SK-N-SH (cell line): ENCODE data around the gene GGTLC2. TPM values are rescaled to one million over a fixed set of nuclear protein-coding genes. Genes with fewer than 3 reads are reported as not detected.
"Not testable (repeated sequence)": the region's sequence is repeated elsewhere in the genome, so short reads cannot be mapped to it uniquely, and the experiment has no call there.

Experiments used
- CTCF ChIA-PET: fragments of 300-600, 350-600 bp; formaldehyde crosslinking; extraction: SDS; loops from one replicate; lab custom pipeline; 2021; lab: Yijun Ruan, JAX
- POLR2A ChIA-PET: fragments of 350-600 bp; sonication (Branson Sonifier 250); formaldehyde crosslinking; extraction: SDS; loops from one replicate; lab custom pipeline; 2020; ENCODE audit warnings: antibody characterized with exemption, inconsistent platforms; lab: Yijun Ruan, JAX
- DNase-seq: peaks from one replicate; pipeline ENCODE4 v3.0.0; 2012
- H2AFZ ChIP-seq: fragments of 200-600 bp; sonication (generic); 2 replicates; pipeline ENCODE4 v1.8.1; 2016; ENCODE audit warnings: antibody characterized with exemption, mild to moderate bottlenecking, low read depth
- H3F3A ChIP-seq: fragments of 200-600 bp; sonication (generic); replicated peaks from 2 replicates; pipeline ENCODE3; 2016; ENCODE audit warnings: antibody characterized with exemption, mild to moderate bottlenecking; ENCODE audit not compliant: insufficient read depth
- H3K27ac ChIP-seq, 2 experiments: fragments of 200-500 bp in 1 of 2; fragments of 200-600 bp in 1 of 2; sonication (Bioruptor generic) in 1 of 2; sonication (generic), shearing (Covaris generic) in 1 of 2; 2 replicates each; pipeline versions ENCODE4 v1.5.1 to v1.6.1; 2014 to 2016; ENCODE audit warnings: low read depth in 2 of 2, inconsistent platforms in 1 of 2, low read length in 1 of 2, mild to moderate bottlenecking in 1 of 2, mixed read lengths in 1 of 2
- H3K27me3 ChIP-seq: fragments of 200-600 bp; sonication (generic), shearing (Covaris generic); 2 replicates; pipeline ENCODE4 v1.6.1; 2016; ENCODE audit warnings: mixed run types; ENCODE audit not compliant: insufficient read depth
- H3K36me3 ChIP-seq, 2 experiments: fragments of 200-500 bp in 1 of 2; fragments of 200-600 bp in 1 of 2; sonication (Bioruptor generic) in 1 of 2; sonication (generic) in 1 of 2; replicated peaks in 1 of 2; 2 replicates each; pipeline versions ENCODE3 to v1.5.1; 2014 to 2016; ENCODE audit warnings: low read length in 1 of 2, mild to moderate bottlenecking in 1 of 2; ENCODE audit not compliant: insufficient read depth in 2 of 2, control insufficient read depth in 1 of 2
- H3K4me1 ChIP-seq, 2 experiments: fragments of 200-500 bp in 1 of 2; fragments of 200-600 bp in 1 of 2; sonication (Bioruptor generic) in 1 of 2; sonication (generic), shearing (Covaris generic) in 1 of 2; 2 replicates each; pipeline versions ENCODE4 v1.5.1 to v1.6.1; 2014 to 2016; ENCODE audit warnings: low read depth in 1 of 2, low read length in 1 of 2, mixed run types in 1 of 2; ENCODE audit not compliant: insufficient read depth in 2 of 2, control insufficient read depth in 1 of 2
- H3K4me2 ChIP-seq: fragments of 200-600 bp; sonication (generic), shearing (Covaris generic); 2 replicates; pipeline ENCODE4 v1.6.1; 2017; ENCODE audit warnings: mixed run types
- H3K4me3 ChIP-seq, 2 experiments: fragments of 200-500 bp in 1 of 2; fragments of 200-600 bp in 1 of 2; sonication (Bioruptor generic) in 1 of 2; sonication (generic), shearing (Covaris generic) in 1 of 2; 2 replicates each; pipeline versions ENCODE4 v1.5.1 to v1.8.1; 2014 to 2016; ENCODE audit warnings: low read depth in 2 of 2, inconsistent platforms in 1 of 2, low read length in 1 of 2, mild to moderate bottlenecking in 1 of 2, mixed read lengths in 1 of 2, moderate library complexity in 1 of 2
- H3K79me2 ChIP-seq: fragments of 200-600 bp; sonication (generic); 2 replicates; pipeline ENCODE4 v1.8.1; 2017; ENCODE audit warnings: mild to moderate bottlenecking; ENCODE audit not compliant: insufficient read depth
- H3K9ac ChIP-seq: fragments of 200-600 bp; sonication (generic); 2 replicates; pipeline ENCODE4 v1.6.1; 2017; ENCODE audit warnings: mixed run types
- H3K9me2 ChIP-seq: fragments of 200-600 bp; sonication (generic); 2 replicates; pipeline ENCODE4 v1.6.1; 2017; ENCODE audit warnings: mixed run types
- H3K9me3 ChIP-seq: fragments of 200-600 bp; sonication (generic); 2 replicates; pipeline ENCODE4 v1.6.1; 2017; ENCODE audit warnings: mixed run types, mild to moderate bottlenecking, moderate library complexity
- H4K20me1 ChIP-seq: fragments of 200-600 bp; sonication (generic); 2 replicates; pipeline ENCODE4 v1.6.1; 2017; ENCODE audit warnings: mild to moderate bottlenecking, mixed run types; ENCODE audit not compliant: insufficient read depth
- WGBS: methylation state at CpG from one replicate; pipeline ENCODE4 v1.1.6; 2017; ENCODE audit warnings: low lambda C conversion rate; 5-methylcytosine and 5-hydroxymethylcytosine counted together
- polyA plus RNA-seq, 3 experiments: library from polyadenylated mRNA; depleted of rRNA; stranded (reverse); fragments of >200 nt; gene quantifications; 2 replicates each; pipeline ENCODE4 v1.2.3, GENCODE V29; 2012
- TF ChIP-seq, protein P1 (sequence below): fragments of 200-600 bp; sonication (generic); IDR thresholded peaks from 2 replicates; pipeline ENCODE4 v1.6.1; 2017; ENCODE audit warnings: antibody characterized with exemption, mild to moderate bottlenecking, moderate library complexity

The GGTLC2 gene
- polyA plus RNA-seq, 1 of the 3 experiments (the other 2 are of a cell fraction), result not detected

DNA sequence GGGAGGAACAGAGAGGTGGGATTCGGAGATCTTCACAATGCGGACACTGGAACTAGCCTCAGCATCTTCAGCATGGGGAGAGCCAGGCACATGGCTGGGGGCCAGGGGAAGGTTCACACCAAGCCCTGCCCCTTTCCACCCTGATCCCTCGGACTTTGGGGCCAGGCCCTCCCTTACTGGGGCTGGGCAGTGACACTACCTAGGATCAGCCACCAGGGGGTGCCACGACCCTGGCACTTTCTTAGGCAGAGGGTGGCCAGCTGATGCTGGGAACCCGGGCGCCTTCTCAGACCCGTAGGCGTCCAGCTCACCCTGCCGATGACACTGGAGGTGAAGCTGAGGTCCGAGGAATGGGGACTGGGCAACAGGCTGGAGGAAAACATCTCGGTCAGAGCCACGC lies 3.5 kb downstream of the GGTLC2 start:
- H3K27ac ChIP-seq, H3K4me1 ChIP-seq, H3K9ac ChIP-seq, POLR2A ChIA-PET, H3F3A ChIP-seq, H3K4me2 ChIP-seq, H3K79me2 ChIP-seq, H2AFZ ChIP-seq, CTCF ChIA-PET, H3K9me2 ChIP-seq, DNase-seq, H3K27me3 ChIP-seq, H3K36me3 ChIP-seq, H4K20me1 ChIP-seq, H3K4me3 ChIP-seq, H3K9me3 ChIP-seq: not testable (repeated sequence)
- TF ChIP-seq, protein P1, sequence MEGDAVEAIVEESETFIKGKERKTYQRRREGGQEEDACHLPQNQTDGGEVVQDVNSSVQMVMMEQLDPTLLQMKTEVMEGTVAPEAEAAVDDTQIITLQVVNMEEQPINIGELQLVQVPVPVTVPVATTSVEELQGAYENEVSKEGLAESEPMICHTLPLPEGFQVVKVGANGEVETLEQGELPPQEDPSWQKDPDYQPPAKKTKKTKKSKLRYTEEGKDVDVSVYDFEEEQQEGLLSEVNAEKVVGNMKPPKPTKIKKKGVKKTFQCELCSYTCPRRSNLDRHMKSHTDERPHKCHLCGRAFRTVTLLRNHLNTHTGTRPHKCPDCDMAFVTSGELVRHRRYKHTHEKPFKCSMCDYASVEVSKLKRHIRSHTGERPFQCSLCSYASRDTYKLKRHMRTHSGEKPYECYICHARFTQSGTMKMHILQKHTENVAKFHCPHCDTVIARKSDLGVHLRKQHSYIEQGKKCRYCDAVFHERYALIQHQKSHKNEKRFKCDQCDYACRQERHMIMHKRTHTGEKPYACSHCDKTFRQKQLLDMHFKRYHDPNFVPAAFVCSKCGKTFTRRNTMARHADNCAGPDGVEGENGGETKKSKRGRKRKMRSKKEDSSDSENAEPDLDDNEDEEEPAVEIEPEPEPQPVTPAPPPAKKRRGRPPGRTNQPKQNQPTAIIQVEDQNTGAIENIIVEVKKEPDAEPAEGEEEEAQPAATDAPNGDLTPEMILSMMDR, result peak; percentile 52
- 53% methylated on average over 7 of the region's 12 CpGs for WGBS

DNA sequence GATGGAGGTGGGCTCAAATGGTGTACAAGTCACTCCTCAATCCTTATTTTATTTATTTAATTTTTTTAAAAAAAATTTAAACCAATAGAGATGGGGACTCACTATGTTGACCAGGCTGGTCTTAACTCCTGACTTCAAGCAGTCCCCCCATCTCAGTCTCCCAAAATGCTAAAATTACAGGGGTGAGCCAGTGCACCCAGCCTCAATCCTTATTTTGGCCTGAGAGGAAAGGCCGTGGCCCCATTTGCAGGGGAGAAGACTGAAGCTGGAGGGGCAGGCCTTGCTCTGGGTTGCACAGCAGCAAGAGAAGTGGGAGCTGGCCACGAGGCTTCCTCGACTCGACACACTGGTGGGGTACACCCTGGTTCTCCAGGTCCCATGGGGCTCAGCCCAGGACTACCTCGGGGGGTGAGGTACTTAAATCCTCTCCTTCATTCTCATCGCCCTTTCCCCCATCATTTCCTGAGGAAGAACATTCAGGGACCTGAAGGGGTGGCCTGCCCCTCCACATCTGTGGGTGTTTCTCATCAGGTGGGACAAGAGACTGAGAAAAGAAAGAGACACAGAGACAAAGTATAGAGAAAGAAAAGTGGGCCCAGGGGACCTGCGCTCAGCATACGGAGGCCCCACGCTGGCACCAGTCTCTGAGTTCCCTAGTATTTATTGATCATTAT lies 4.6 kb downstream of the GGTLC2 start:
- H3K27ac ChIP-seq, CTCF ChIA-PET, H3K9me3 ChIP-seq, H3K27me3 ChIP-seq, DNase-seq, H3K9ac ChIP-seq, H3F3A ChIP-seq, H3K4me1 ChIP-seq, H4K20me1 ChIP-seq, H3K36me3 ChIP-seq, H3K4me2 ChIP-seq, POLR2A ChIA-PET, H3K9me2 ChIP-seq, H3K79me2 ChIP-seq, H3K4me3 ChIP-seq, H2AFZ ChIP-seq: not testable (repeated sequence)
- 87% methylated on average over 4 of the region's 9 CpGs for WGBS

DNA sequence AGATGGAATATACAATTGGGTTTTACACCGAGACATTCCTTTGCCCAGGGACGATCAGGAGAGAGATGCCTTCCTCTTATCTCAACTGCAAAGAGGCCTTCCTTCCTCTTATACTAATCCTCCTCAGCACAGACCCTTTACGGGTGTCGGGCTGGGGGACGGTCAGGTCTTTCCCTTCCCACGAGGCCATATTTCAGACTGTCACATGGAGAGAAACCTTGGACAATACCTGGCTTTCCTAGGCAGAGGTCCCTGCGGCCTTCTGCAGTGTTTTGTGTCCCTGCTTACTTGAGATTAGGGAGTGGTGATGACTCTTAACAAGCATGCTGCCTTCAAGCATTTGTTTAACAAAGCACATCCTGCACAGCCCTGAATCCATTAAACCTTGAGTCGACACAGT lies 5.3 kb downstream of the GGTLC2 start:
- H3K36me3 ChIP-seq, H4K20me1 ChIP-seq, H3K4me1 ChIP-seq, H3K27ac ChIP-seq, H2AFZ ChIP-seq, DNase-seq, H3K4me3 ChIP-seq, POLR2A ChIA-PET, H3K79me2 ChIP-seq, CTCF ChIA-PET, H3K9me3 ChIP-seq, H3K27me3 ChIP-seq, H3F3A ChIP-seq, H3K9ac ChIP-seq, H3K4me2 ChIP-seq, H3K9me2 ChIP-seq: not testable (repeated sequence)
- WGBS, result 69% methylated on average over 7 of the region's 8 CpGs

DNA sequence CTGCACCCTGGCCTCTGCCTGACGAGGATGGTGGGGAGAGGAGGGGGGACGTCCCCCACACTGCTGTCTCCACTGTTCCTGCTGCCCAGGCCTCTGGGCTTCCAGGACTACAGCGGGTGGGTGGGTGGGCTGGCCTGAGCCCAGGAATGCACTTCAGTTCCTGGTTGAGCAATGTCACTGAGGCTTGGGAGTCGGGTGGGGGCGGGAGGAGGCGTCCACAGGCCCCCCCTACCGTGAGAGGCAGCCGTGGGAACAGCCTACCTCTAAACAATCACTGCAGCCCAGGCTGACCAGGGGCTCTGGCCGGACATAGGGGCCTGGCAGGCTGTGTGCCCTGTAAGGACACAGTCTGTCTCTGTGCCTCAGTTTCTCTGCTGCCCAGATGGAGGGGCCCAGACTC lies 6.0 kb downstream of the GGTLC2 start:
- H3K4me1 ChIP-seq, H3K79me2 ChIP-seq, H3F3A ChIP-seq, H4K20me1 ChIP-seq, H3K27ac ChIP-seq, H3K9me2 ChIP-seq, H3K4me2 ChIP-seq, POLR2A ChIA-PET, CTCF ChIA-PET, H3K9ac ChIP-seq, H3K27me3 ChIP-seq, H2AFZ ChIP-seq, H3K36me3 ChIP-seq, DNase-seq, H3K9me3 ChIP-seq, H3K4me3 ChIP-seq: not testable (repeated sequence)
- WGBS, result 40% methylated on average over 1 of the region's 9 CpGs

DNA sequence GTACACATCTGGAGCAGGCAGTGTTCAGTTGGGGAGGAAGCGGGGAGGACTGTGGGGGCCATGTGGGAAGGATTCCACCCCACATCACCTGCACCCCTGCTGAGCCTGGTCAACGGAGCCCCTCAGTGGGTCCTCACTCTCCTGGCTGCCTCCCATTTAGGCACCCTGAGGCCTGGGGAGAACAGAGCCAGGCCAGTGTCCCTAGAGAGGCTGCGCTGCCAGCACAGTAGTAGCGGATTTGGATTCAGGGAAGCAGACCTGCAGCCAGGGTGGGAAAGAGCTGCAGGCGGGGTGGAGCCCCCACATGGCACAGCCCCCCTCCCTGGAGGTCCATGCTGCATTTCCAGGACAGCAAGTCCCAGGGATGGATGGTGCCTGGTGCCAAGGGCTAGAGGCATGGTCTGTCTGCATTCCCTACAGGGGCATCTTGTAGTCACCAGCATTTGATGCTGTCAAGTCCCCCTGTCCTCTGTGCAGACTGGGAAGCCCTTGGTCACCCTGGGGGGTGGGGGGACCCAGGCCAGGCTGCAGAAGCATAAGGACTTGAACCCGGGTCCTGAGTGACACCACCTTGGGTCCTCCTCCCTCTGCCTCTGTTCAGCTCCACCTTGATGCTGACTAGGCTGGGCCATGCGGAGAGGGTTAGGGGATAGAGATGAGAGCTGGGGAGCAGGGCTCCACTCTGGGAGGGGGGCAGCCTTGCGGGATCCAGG lies 6.5 kb downstream of the GGTLC2 start:
- CTCF ChIA-PET, POLR2A ChIA-PET, H3K4me1 ChIP-seq, H3K9me3 ChIP-seq, H3K9ac ChIP-seq, H3K79me2 ChIP-seq, H3K9me2 ChIP-seq, H4K20me1 ChIP-seq, H3K36me3 ChIP-seq, DNase-seq, H2AFZ ChIP-seq, H3K27me3 ChIP-seq, H3K27ac ChIP-seq, H3K4me3 ChIP-seq, H3F3A ChIP-seq, H3K4me2 ChIP-seq: not testable (repeated sequence)
- 48% methylated on average over 3 of the region's 8 CpGs for WGBS

DNA sequence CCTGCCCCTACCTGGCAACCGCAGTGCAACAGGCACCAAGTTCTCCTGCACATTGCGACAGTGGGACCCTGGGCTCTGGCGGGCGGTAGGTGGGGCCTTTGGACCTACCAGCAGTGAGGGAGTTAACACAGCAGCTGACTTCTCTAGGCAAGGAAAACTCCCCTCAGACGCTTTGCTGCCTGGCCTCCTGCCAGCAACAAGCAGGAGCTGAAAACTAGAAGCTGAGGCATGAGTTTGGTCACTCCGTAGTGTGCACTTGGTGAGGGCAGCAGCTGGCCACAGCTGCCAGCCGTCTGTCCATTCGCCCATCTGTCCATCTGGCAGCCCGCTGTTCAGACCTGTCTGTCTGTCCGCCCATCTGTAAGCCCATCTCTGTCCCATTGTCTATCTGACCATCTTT lies 7.2 kb downstream of the GGTLC2 start:
- H3K4me3 ChIP-seq, H3K36me3 ChIP-seq, H3F3A ChIP-seq, POLR2A ChIA-PET, H4K20me1 ChIP-seq, H3K4me1 ChIP-seq, H3K79me2 ChIP-seq, H3K4me2 ChIP-seq, CTCF ChIA-PET, H2AFZ ChIP-seq, H3K9ac ChIP-seq, H3K27ac ChIP-seq, H3K9me2 ChIP-seq, H3K9me3 ChIP-seq, H3K27me3 ChIP-seq: not testable (repeated sequence)
- WGBS, result no CpG with 5 or more reads among the region's 10 CpGs
- peak; percentile 21 for DNase-seq
